Left renal pelvis (tissue), 4 donors: Measurements from ENCODE around the gene HES1. TPM values are rescaled to one million over a fixed set of nuclear protein-coding genes. Genes with fewer than 3 reads are reported as not detected.

Experiments
- DNase-seq, 4 donors: peaks; one replicate each; pipeline ENCODE4 v3.0.0-alpha.2; 2013; ENCODE audit warnings: low read depth in 4 of 4, low spot score in 3 of 4
- polyA plus RNA-seq, 4 donors: library from polyadenylated mRNA; unstranded; fragments of 120-200 nt; gene quantifications; one replicate each; pipeline ENCODE4 v1.2.1, GENCODE V29; 2013; ENCODE audit not compliant: insufficient read length in 4 of 4

Gene HES1
- polyA plus RNA-seq, 4 donors: 38.9 to 112 (median 88.4) TPM

- no peak for DNase-seq
Observed at GRCh38 chr3:194101592-194102432, 34.1 kb upstream of the HES1 start.

DNA sequence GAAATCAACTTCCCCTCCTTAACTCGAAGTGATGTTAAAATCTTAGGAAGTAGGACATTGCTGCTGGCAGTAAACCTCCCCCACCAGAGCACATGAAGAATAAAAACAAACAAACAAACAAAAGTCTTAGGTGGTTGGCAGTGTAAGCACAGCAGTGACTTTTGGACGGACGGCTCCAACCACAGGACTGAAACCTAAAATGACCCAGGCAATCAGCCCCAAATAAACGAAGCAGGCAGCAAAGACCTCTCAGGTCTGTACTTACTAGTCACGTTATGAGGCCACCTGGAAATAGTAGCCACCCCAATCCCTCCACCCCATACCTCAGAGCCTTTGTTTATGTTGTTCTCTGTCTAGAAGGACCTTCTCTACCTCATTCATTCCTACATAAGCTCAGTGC is 33.5 kb upstream of the HES1 start:
- no peak for DNase-seq

DNA sequence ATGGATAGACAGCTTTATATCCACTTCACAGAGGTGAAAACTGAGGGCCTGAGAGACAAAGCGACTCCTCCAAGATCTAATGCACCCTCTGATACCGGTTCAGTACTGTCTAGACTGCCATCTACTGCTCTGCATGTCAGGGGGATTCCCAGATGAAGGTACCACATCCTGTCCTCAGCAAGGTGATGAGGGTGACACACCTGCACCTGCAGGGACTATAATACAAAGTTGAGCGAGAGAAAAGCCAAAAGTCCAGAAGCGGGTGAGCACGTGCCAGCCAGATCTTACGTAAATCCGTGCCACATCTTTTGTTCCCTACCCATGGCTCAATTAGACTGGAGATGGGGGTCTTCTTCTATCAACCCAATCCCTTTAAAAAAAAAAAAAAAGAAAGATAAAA is 32.4 kb upstream of the HES1 start:
- DNase-seq: no peak

DNA sequence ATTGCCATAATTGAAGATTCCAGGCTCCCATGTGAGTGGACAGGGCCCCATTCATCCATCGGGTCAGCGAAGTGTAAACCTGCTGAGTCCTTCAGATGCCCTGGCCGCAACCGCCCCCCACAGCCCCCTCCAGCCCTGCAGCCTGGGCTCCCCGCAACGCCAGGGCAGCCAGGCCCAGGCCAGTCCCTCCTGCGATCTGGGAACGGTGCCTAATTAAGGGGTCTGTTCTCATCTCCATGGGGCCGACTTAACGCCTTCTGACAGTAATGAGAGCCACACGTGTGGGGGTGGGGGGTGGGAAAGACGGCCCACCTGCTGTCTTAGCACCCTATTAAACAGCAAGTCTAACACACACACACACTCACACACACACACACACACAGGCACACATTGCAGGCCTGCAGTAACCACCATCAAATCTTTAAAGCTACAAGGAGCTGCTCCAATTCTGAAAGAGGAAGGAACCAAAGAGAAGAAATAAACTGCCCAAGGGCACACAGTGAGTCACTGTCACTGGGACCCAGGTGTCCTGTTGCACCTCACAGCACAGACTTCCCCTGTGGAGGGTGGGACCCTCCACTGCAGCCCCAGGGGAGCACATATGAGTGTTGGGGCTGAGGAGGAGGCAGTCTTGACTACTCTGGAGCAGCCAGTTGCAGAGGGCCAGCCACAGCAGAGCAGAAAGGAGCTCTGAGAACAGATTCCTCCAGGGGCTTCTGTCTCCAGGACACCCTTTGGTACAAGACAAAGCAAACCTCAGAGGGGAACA is 31.8 kb upstream of the HES1 start:
- DNase-seq: no peak

- DNase-seq: no peak
Observed at GRCh38 chr3:194105292-194105691, 30.7 kb upstream of the HES1 start.

GRCh38 chr3:194107107-194107506 is 28.8 kb upstream of the HES1 start:
- DNase-seq: no peak

- no peak for DNase-seq
Observed at GRCh38 chr3:194109192-194109863, 26.6 kb upstream of the HES1 start.

- no peak for DNase-seq
Observed at GRCh38 chr3:194110483-194110882, 25.5 kb upstream of the HES1 start.

DNA sequence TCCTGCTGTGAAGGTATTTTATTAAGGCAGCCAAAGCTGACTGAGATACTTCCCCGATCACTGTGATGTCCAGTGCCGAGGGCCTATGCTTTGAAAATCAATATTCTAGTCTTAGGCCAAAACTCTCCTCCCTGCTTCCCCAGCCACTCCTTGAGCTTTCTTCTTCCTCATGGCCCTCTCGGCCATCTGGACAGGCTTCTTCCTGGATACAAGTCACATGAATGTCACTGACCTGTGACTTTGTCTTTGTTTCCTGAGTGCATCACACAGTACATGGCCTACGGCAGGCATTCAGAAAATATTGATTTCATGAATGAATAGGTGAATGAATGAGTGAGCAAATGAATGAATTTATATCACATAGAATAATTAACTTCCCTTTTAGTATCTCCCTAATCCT is 24.6 kb upstream of the HES1 start:
- no peak for DNase-seq

DNA sequence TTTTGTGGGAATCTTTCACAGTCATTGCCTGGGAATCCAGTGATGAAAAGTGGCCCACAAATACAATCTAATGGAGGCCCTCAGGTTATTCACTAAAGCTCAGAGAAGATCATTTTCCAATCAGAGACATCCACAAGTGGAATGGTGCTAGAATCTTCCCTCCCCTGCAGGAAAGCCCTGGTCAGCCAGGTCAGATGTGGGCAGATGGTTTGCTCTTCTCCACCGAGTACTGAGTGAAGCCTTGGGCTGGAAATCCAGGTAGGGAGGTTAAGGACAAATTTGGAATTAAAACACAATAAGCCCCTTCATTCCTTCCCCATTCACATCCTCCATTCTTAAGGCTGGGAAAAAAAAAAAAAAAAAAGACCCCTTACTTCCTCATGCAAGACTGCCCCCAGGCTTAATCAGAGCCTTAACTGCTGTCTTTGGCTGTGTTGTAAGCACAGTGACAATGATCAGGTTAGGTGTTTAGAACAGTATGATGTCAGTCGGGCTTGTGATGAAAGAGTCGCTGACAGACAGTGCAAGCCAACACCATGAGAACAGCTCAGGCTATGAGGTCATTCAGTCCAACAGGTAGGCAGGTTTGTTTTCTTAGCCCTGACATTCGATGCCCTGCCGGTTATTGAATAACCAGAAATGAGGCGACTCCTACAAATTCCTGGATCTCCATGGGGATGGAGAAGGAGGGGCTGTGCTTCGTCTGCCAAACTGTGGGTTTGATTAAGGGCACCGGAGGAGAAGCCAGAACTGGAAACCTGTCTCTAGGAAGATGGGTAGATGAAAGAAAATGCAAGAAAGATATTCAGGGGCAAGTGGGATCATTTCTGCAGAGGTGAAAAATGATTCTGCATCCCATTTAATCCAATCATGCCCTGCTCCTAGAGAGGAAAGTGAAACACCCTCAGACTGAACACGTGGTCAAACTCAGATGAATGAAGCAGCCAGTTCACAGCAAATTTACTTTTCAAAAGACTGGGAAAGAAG is 23.5 kb upstream of the HES1 start:
- peak in 3 of 4 donors; percentile 74 to 88 (median 83) for DNase-seq

- no peak for DNase-seq
Observed at GRCh38 chr3:194114123-194114522, 21.8 kb upstream of the HES1 start.

GRCh38 chr3:194117104-194117845 is 18.7 kb upstream of the HES1 start:
- no peak for DNase-seq

DNA sequence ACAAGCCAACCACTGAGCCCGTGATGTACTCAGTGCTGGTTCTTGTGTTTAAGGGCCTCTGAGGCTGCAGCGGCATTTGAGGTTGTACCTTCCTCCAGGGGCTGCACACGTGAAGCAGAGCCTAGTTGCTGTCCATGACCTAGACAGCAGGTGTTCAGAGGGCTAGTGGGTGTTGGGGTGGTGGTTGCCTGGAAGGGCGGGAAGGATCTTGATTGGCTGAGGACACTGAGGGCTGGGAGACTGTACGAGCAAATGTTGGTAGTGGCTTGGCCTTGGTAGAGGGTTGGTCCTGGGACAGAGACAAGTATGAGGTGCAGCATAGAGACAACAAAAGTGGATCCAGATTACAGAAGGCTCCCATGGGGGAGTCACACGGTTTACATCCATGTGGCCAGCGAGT is 17.0 kb upstream of the HES1 start:
- no peak for DNase-seq

DNA sequence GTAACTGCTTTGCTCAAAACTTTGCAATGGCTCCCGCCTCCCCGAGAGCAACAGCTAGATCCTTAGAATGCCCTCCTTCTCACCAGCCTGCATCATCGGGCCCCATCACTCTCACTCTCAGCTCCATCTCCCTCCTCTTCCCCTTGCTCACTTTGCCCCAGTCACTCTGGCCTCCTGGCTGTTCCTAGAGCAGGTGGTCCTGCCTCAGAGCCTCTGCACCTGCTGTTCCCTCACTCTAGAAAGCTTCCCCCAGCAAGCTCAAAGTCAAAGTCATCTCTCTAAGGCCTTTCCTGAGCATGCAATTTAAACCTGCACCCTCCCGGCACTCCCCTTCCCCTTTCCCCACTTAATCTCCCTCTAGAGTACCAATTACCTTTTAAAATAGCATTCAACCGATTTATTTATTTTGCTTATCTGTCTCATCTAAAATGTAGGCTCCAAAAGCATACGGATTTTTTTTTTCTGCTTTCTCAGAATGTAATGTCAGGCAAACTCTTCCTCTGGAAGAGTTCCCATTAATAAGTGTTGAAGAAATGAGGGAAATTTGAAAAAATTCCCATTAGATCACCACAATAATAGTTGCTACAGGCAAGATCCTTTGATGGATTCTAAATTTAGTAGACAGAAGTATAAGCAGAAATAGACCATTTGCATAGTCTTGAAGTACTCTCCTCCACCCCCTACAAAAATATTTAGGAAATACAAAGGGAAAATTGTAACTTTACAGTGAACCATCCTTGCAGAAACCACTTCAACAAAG is 15.9 kb upstream of the HES1 start:
- no peak for DNase-seq

GRCh38 chr3:194120789-194121770 is 14.9 kb upstream of the HES1 start:
- no peak for DNase-seq

GRCh38 chr3:194121891-194122631 is 13.9 kb upstream of the HES1 start:
- no peak for DNase-seq

DNA sequence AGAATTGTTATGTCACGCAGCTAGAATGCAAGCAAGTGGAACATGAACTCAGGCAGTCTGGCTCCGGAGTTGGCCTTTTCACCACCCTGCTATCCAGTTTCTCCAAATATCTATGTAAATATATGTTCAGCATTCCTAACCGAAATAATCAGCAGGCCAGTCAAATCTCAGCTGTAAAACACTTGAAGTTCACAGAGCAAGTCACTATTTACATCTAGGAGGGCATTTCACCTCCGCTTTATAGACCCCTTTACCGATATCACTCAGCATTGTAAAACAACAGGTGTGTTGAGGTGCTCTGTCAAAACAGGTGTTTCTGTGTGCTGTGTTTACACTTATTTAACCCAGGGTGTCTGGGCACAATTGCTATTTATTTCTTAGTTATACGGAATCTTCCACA is 12.2 kb upstream of the HES1 start:
- DNase-seq: no peak
